VCaP (cell line): ENCODE measurements around the gene MAGEA9B.
"Not testable (repeated sequence)": the region's sequence is repeated elsewhere in the genome, so short reads cannot be mapped to it uniquely, and the experiment has no call there.

ENCODE experiments used
- H3K27ac ChIP-seq: fragments of 450-650 bp; 2 replicates; pipeline ENCODE4 v1.5.1; 2017
- CTCF ChIP-seq: fragments of 450-650 bp; conservative IDR thresholded peaks from 2 replicates; pipeline ENCODE4 v1.5.1; 2017; ENCODE audit warnings: mild to moderate bottlenecking, moderate library complexity

The MAGEA9B gene

GRCh38 chrX:149545545-149546543 is 41.4 kb downstream of the MAGEA9B start:
- not testable (repeated sequence) for H3K27ac ChIP-seq

GRCh38 chrX:149541521-149542047 is 45.7 kb downstream of the MAGEA9B start:
- H3K27ac ChIP-seq = peak overlapping the region; percentile 81
- no peak for TF ChIP-seq CTCF

GRCh38 chrX:149540621-149541520 is 46.4 kb downstream of the MAGEA9B start, which contains the start of gene EOLA1:
TSS of gene EOLA1 (plus strand) at chrX:149541012. CDS start at chrX:149545631, 4,619 bp downstream.
- peak within 1 kb of the TSS; percentile 81 for H3K27ac ChIP-seq
- TF ChIP-seq CTCF = no peak

GRCh38 chrX:149540131-149540620 is 47.1 kb downstream of the MAGEA9B start:
- H3K27ac ChIP-seq = peak overlapping the region; percentile 81
- no peak for TF ChIP-seq CTCF

- TF ChIP-seq CTCF = no peak
- peak overlapping the region; percentile 33; the same call in 1 of the 2 replicates for H3K27ac ChIP-seq
Measured at GRCh38 chrX:149539283-149540130, 47.8 kb downstream of the MAGEA9B start.

GRCh38 chrX:149537474-149537873 is 49.8 kb downstream of the MAGEA9B start:
- H3K27ac ChIP-seq = not testable (repeated sequence)

- not testable (repeated sequence) for H3K27ac ChIP-seq
Measured at GRCh38 chrX:149534926-149535602, 52.2 kb downstream of the MAGEA9B start.

GRCh38 chrX:149533999-149534398 is 53.3 kb downstream of the MAGEA9B start:
- H3K27ac ChIP-seq = not testable (repeated sequence)

GRCh38 chrX:149532868-149533267 is 54.4 kb downstream of the MAGEA9B start:
- H3K27ac ChIP-seq = not testable (repeated sequence)
